AG20443 (cell line): ENCODE measurements around the gene HCRT.
"Not testable (repeated sequence)": the region's sequence is repeated elsewhere in the genome, so short reads cannot be mapped to it uniquely, and the experiment has no call there.

Experiments used
- DNase-seq: peaks from one replicate; pipeline ENCODE4 v3.0.0; 2012; ENCODE audit warnings: low spot score, mixed read lengths

HCRT gene, protein sequence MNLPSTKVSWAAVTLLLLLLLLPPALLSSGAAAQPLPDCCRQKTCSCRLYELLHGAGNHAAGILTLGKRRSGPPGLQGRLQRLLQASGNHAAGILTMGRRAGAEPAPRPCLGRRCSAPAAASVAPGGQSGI

DNA sequence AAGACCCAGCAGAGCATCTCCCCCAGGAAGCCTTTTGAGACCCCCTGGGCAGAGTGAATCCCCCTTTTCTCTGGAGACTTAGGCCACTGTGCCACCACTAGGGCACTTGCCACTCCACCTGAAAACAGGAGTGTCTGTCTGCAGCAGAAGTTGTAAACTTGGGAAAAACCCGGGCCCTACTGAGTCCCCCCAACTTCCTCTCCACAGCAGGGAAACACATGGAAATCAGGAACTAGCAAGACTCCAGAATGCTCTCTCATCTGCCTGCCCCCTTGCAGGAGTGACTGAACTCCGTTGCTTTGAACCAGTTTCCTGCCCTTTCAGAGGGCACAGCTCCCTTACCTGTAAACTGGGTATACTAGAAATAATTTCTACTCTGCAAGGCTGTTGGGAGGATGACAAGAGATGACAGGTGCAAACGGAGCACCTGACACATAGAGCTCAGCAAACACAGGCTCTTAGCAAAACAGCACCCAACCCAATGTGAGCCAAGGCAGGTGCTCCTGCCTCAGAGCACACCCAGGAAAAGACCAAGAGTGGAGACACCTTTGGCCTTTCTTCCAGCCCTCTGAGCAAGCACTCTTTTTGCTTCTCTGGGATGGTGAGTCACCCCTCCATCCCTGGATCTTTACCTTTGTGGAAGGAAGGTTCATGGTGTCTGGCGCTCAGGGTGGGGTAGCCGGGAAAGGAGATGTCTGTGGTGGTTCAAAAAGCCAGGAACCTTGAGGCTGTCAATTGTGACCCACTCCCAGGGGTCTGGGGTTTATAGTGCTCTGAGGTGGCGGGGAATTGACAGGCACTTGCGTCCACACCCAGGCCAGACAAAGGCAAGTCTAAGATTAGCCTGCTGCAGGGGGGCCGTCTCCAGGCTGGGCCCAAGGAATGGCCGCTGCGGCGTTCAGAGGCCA is at the start of gene HCRT:
TSS of gene HCRT (minus strand) at position 740 of the 908 bp plus-strand sequence. CDS start at position 653, 87 bp downstream.
- DNase-seq: no peak

DNA sequence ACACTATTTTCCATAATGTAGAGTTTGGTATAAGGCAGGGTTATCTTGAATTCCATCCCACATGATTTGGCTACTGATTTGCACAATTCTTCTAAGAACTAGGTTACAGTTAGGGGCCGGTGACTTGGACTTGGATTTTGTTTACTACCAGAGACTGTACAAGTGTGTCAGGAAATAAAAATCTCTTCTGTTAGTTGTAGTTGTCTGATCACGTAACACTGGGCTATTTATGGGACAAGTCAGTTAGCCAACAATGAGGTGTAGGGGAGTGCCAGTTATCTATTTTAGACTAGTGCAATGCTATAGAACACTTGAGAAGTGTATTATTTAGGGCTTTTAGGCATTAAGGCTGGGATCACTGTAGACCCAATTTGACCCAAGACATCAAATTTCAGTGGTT is 48.7 kb upstream of the HCRT start:
- no peak for DNase-seq

DNA sequence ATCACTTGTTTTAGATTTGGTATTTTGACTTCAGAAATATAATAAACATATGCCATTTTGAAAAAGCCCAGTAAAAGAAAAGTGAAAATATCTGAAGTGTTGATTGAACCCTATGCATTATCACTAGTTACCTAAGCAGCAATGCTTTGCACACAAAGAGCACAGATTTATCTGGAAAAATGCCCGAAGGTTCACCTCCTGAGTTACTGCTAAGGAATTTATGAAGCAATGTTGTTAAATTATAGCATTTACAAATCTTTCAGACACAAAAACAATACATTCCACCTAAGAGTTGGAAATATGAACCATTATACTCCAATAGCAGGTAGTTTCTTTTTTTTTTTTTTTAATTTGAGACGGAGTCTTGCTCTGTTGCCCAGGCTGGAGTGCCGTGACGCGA is 47.9 kb upstream of the HCRT start:
- DNase-seq: no peak

DNA sequence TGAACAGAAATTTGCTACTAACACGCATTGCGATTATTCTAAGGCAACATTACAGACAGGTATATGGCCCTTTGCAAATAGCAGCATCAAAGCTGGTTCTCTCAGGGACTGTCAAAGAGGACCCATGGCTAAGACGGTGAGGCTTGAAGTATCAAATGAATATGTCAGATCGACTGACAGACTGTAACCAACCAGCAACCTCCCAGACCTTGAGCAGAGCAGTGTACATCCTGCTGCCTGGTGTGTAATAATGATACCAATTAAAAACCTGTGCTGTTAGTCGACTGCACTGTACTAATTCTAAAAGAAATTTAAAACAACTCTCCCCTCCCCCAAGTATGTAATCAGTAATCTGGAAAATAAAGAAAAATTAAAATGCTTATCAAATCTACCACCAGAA is 45.0 kb upstream of the HCRT start:
- DNase-seq: no peak

DNA sequence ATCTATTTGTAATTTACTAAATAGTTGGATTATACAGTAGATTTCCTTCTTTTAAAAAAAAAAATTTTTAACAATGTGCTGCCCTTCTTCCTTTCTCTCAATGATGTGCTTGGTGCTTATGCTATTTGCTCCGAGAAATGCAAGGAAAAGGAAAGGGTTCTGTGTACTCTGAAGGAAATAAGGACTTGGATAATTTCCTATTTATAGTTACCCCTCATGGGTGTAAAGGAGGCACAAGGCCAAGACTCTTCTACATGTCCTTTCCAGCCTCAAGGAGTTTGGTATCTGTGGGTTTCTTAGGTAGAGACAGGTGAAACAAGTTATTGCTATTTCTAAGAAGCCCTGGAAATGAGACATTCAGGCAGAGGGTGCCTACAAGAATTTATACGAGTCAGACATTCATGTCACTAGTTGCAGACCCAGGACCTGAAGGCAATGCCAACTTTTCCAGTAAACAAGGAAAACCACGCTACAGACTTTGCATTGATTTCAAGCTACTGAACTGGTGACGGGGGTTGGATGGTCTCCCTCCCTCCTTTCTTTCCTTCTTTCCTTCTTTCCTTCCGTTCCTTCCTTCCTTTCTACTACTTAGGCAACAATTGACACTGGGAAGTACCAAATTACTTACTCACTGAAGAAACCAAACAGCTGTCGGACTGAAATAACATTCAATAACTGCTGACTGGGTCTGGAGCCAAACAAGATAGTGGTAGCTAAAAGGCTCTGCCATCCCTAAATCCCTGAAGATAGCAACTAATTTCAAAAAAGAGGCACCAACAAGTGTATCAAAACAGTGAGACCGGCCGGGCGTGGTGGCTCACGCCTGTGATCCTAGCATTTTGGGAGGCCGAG is 42.8 kb upstream of the HCRT start:
- no peak for DNase-seq

DNA sequence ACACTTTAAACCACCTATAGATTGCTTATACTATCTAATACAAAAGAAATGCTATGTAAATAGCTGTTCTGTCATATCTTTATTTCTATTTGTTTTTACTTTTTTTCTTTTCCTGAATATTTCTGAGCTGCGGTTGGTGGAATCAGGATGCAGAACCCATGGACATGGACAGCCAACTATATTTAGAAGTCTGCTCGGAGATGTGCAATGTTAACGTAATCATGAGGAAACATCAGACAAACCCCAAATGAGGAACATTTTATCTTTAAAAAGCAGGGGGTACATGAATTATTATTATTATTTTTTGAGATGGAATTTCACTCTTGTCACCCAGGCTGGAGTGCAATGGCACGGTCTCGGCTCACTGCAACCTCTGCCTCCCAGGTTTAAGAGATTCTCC is 40.4 kb upstream of the HCRT start:
- no peak for DNase-seq

DNA sequence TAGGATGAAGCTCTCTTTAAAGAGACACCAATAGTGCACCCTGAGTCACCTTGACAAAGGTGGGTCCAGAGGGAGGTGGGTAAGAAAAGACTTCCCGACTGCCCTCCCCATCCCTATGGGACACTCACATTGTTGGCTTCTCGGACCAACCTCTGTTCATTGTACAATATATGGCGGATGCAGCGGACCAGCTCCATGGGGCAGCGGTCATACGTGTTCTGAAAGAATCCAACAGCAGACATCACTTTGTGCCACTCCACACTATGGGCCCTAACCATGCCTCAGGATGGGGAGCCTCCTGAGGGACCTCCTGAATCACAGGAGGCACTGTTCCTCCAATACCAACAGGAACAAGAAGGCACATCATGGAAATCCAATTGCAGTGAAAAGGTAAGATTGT is 39.4 kb upstream of the HCRT start:
- DNase-seq: no peak

DNA sequence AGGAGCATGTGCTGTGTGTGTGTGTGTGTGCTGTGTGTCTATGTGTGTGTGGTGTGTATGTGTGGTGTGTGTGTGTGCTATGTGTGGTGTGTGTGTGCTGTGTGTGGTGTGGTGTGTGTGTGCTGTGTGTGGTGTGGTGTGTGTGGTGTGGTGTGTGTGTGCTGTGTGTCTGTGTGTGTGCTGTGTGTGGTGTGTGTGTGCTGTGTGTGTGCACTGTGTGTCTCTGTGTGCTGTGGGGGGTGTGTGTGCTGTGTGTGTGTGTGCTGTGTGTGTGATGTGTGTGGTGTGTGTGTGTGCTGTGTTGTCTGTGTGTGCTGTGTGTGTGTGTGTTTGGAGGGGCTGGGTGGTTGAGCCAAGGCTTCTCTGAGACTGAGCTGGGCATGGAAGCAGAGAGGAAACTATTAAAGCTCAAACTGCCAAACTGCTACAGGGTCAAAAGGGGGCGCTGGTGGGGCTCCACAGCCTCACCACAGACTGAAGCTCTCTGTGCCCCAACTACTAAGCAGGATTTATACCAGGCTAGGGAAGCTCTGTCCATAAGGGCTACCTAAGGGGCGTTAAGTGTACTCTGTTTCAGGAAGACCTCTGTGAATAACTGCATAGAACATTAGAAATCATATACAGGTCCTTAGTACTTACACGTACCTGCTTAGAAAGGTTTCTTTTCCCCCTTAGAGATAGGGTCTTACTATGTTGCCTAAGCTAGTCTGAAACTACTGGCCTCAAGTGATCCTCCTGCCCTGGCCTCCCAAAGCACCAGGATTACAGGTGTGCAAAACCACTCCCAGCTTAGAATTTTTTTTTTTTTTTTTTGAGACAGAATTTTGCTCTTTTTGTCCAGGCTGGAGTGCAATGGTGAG is 36.9 kb upstream of the HCRT start:
- peak; percentile 69 for DNase-seq

DNA sequence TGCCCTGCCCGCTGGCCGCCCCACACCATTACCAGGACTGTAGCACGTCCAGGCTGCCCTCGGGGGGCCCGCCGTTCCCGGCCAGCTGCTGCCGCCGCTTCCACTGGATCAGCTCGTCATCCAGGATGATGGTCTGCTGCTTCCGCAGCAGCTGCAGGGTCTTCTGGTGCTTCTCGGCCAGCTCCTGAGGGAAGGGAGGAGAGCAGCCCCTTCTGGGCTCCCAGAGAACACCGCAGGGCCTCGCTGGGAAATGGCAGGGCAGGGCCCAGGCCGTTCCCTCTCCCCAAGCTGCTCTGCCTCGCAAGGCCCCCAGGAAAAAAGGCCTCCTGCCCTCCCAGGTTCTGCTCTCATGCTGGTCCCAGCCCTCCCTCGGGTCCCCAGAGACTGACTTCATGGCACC is 34.0 kb upstream of the HCRT start:
- DNase-seq: not testable (repeated sequence)

DNA sequence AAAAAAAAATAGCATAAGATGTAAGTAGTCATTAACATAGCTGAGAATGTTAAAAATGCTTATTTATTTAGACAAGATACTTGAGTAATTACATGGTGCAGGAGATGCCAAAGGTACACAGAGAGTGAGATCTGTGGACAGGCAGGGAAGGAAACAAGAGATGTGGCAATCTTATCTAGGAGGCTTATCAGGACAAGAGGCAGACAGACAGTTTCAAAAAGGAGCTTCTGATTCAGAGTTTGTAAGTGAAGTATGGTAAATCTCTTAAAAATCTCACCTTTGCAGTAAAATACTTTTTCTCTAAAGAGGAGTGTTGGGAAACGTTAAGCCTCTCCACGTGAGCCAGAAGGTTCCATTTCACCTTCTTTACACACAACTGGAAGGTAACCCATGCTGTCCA is 28.9 kb upstream of the HCRT start:
- DNase-seq: no peak

DNA sequence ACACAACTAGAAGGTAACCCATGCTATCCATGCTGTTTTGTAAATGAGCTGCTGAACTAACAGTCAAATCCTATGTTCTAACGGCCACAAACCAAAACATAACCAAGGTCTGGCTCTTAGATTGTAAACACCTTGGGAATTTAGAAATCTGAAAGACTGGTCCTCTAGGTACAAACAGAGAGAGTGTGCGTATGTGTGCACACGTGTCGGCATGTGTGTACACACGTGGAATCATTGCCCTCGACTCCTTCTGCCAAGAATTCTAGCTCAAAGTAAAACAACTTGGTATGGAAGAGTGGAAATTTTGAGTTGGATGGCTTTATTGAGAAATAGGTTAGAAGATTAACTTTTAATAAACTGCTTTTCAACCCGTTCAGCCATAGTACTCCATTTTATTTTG is 27.1 kb upstream of the HCRT start:
- no peak for DNase-seq

DNA sequence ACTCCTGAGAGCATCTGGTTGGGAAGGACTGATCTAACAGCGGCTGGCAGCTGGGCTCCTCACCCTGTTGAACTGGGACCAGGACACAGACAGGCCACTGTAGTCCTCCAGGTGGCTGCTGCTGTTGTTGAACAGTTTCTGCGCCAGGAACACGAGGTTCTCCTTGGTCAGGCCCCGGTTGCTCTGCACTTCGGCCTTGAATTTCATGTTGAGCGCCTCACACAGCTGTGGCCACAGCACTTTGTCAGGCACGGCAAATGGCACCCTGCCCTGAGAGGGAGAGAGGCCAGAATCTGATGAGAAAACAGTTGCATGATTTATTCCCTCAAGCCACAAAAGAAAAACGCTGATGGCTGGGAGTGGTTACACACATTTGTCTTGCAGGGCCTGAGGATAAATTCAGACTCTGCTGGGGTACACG is 26.7 kb upstream of the HCRT start:
- peak; percentile 67 for DNase-seq

DNA sequence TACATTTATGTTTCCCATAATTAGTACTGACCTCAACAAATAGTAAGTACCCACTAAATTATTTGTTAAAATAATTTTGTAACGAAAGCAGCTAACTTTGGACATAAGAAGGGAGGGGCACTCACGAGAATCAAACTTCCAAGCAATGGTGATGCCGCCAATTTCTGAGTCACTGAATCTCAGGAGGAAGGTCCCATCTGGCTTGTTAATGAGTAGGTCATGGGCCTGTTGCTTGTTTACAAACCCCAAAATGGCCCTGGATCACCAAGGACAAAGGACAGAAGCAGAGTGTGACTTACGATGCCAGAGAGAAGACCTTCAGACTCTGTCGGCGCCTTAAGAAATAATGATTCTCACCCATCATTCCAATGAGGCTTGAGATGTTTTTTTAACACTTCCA is 24.8 kb upstream of the HCRT start:
- DNase-seq: no peak

DNA sequence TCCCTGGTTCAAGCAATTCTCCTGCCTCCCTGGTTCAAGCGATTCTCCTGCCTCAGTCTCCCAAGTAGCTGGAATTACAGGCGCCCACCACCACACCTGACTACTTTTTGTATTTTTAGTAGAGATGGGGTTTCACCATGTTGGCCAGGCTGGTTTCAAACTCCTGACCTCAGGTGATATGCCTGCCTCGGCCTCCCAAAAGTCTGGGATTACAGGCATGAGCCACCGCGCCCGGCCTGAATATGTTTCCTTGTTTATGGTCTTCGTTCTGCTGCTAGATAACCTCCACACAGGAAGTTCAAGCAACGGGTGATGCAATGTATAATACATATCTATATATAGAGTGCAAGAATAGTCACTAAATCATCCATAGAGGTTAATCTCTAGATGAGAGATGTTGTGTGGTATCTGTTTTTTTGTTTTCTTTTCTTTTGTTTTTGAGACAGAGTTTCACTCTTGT is 20.9 kb upstream of the HCRT start:
- DNase-seq: not testable (repeated sequence)

DNA sequence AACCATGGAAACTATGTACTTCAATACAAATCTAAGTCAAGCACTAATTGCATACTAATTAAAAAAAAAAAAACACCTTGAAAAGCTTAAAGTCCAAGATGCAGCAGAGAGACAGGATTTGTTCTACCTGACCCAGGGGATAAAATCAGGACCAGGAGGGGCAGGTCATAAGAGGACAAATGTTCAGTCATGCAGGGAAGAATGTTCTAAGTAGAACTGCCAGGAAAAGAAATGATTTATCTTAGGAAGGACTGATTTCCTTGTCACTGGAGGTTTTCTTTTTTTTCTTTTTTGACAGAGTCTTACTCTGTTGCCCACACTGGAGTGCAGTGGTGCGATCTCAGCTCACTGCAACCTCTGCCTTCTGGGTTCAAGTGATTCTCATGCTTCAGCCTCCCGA is 18.1 kb upstream of the HCRT start:
- DNase-seq: no peak

DNA sequence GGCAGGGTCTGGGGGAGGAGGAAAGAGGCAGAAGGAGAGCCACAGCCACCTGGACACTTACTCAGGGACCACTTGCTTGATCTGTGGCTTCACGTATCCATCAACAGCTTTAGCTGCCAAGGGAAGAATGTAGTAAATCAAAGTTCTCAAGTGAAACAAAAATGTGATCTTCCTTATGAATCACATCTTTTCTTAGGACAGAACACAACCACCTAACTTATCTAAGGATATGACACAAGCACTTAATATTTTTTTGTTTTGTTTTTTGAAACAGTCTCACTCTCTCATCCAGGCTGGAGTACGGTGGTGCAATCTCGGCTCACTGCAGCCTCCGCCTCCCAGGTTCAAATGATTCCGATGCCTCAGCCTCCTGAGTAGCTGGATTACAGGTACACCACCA is 17.4 kb upstream of the HCRT start:
- no peak for DNase-seq

DNA sequence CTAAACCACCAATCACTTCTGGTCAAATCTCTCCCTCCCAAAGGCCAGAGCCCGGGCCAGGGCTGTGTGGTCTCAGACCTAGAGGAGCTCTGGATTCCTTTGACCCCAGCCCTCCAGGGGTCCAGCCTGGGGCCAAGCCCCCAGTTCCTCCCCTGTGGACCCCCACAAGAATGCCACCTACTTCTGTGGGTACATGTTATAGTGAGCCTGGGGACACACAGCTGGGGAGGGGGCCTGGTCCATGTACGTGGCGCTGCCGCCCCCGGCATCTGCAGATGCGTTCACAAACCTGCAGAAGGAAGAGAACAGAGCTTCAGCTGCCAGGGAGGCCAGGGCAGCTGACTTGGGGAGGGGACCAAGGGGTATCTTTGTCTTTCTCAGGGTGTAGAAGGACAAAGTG is 16.9 kb upstream of the HCRT start:
- DNase-seq: no peak

DNA sequence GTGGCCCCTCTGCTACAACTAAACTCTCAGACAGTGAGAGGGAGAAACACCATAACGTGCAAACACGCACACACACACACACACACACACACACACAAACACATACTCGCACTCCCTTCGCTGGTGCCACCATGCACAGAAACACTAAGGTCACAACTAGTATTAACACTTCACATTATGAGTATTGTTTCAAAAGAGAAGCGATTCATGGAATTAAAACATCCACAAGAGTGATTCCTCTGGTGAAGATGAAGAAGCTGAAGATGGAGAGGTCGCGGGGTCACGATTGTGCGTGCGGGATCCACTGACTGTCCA is 16.2 kb upstream of the HCRT start:
- no peak for DNase-seq

DNA sequence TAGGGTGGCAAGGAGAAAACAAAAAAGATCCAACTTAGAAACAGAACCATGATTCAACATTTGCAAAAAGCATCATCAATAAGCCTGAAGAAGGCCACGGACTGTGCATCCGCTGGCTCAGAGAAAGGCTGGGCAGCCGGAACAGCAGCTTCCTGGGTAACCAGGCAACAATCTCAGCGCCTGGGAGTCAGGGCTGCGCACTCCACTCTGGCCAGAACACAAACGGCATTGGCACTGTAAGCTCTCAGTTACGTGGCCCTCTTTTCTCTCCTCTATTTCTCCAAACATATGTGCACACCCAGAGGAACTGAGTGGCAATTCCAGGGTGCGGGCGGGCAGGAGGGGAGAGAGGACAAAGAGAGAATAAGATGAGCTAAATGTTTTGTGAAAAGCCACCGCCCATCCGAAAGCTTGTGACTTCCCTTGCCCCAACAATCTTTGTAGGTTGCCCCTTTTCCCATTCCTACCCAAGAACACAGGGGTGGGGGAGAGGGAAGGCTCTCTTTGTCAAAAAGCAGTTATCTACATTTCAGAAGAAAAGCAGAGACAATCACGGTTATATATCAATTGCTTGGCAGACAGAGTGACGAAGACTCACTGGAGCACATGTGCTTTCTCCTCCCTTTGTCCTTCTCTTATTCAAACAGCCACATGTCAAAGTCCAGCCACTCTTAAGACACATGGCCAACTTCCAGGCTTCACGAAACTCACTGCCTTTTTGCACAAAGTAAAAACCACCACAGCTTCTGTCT is 15.6 kb upstream of the HCRT start:
- DNase-seq: no peak

DNA sequence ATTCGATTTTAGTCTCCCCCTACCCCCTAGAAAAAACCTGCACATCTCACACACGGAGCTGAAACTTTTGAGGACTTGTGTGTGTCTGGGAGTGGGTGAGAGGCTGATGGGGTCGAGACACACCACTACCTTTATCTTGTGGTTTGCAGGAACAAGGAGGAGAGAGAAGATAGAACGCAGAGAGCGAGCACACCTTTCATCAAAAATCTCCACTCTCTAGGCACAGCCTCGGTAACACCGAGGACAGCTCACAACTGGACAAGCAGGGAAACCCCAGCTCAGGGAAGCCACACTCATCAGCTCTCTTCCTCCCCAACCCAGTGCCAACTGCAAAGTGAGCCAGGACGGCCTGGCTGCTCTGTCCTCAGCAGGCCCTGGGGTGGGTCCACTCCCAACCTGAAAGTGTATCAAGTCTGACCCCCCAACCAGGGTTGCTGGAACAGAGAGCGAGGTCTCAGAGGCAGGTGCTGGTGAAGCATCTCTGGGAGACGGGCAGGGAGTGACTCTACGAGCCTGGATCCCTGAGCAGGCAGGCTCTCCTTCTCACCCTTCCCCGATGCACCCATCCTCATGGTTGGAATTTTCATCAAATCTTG is 14.3 kb upstream of the HCRT start:
- DNase-seq: no peak

DNA sequence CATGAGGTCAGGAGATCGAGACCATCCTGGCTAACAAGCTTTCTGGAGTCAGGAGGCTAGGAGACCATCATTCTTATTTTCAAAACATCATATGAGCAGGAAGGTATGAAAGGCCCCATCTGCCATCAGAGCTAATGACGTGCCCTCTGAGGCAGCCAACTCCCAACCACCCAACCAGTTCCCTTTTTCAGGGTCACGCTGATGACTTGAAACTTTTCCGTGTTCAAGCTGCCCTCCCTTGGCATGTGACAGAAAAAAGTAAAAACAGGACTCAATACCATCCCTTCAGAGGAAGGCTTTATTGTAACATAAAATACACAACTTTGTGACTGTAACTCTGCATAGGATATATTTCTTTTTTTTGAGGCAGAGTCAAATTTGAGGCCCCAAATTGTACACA is 13.6 kb upstream of the HCRT start:
- DNase-seq: no peak
